ENCODE measurements around the gene MRPL22. TPM values are rescaled to one million over a fixed set of nuclear protein-coding genes. Genes with fewer than 3 reads are reported as not detected.
"Not testable (repeated sequence)": the region's sequence is repeated elsewhere in the genome, so short reads cannot be mapped to it uniquely, and the experiment has no call there.

MRPL22 gene
- polyA plus RNA-seq, 1 donor, result 32.3 TPM

DNA sequence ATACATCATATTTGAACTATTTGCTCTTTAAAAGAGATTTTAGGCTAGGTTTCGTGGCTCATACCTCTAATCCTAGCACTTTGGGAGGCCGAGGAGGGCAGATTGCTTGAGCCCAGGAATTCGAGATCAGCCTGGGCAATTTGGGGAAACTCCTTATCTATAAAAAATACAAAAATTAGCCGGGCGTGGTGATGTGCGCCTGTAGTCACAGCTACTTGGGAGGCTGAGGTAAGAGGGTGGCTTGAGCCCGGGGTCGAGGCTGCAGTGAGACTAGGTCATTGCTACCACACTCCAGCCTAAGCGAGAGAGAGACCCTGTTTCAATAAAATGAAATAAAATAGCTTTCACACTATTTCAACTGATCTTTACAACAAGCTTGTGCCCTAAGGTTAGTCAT lies 500 bp upstream of the MRPL22 start:
- no peak for DNase-seq (ENCODE audit: low read depth)

- no peak for DNase-seq (ENCODE audit: low read depth)
These were observed 2.7 kb downstream of the MRPL22 start for GRCh38 chr5:154943527-154943926.

- DNase-seq (ENCODE audit: low read depth), result no peak
These were observed 3.8 kb downstream of the MRPL22 start for GRCh38 chr5:154944716-154945115.

DNA sequence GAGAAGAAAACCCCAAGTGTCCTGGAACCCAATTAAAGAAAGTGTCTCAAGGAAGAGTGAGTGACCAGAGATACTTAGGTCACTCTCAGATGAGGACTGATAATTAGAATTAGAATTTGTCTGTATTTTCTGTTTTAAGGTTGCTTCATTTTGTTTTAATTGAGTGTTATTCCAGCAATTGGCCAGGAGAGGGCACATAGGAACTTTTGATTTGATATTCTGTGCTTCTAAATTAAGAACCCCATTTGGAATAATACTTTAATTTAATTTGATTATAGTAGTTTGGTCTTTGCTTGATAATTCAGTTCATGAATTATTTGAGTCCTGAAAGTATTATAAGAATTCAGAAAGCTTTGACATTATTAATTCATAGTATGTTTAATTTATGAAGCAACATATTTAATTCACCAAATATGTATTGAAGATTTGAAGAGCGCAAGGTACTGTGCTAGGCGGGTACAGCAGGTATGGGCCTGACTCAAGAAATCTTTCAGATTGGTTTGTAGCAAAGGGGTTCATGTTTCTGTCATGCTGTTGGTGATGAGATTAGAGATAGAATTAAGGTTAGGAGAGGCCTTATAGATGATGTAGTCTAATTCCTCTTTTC lies 4.9 kb downstream of the MRPL22 start:
- no peak for DNase-seq (ENCODE audit: low read depth)

DNA sequence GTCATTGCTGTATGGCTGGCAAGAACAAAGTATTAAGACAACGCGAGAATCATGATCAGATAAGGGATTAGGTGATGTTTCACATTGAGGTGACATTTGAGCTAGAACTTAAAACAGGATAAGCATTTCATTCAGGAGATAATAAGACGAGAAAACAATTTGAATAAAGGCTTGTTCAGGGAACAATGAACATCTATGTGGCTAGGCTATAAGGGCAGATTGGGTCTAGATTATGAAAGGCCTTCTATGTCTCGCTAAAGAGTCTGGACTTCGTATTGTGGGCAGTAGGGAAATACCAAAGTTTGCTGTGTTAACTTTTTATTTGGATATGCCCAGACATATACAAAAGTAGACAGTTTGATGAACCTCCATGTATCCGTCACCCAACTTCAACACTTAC lies 6.9 kb downstream of the MRPL22 start:
- no peak for DNase-seq (ENCODE audit: low read depth)

GRCh38 chr5:154948313-154948712 lies 7.4 kb downstream of the MRPL22 start:
- DNase-seq (ENCODE audit: low read depth), result no peak

- no peak for DNase-seq (ENCODE audit: low read depth)
These were observed 8.9 kb downstream of the MRPL22 start for GRCh38 chr5:154949781-154950180.

- no peak for DNase-seq (ENCODE audit: low read depth)
These were observed 15.8 kb downstream of the MRPL22 start for GRCh38 chr5:154956712-154957111.

- DNase-seq (ENCODE audit: low read depth), result no peak
These were observed 21.6 kb downstream of the MRPL22 start for GRCh38 chr5:154962494-154962893.

DNA sequence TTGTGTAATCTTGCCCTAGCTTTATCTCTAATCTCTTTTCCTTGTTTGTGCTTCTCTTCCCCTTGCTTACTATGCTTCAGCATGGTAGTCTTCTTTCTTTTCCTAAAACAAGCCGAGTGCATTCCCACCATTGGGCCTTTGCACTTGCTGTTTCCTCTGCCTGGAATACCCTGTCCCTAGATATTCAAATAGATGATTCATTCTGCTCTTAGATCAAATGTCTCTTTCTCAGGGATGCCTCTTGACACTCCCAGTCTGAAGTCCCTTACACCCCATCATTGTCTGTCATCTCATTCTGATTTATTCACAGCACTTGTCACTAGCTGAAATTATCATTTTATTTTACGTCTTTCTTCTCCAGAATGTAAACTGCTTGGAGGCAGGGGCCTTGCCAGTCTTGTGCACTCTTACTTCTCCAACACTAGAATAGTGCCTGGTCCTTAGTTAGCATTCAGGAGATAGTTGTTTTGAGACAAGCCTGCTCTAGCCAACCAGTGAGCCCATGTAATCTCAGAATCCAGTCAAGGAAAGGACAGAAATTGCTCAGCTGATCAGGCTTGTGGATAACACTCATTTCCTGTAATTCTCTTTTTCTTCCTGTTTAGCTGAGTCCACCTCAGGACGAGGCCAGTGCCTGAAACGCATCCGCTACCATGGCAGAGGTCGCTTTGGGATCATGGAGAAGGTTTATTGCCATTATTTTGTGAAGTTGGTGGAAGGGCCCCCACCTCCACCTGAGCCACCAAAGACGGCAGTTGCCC lies 25.4 kb downstream of the MRPL22 start:
- no peak for DNase-seq (ENCODE audit: low read depth)

DNA sequence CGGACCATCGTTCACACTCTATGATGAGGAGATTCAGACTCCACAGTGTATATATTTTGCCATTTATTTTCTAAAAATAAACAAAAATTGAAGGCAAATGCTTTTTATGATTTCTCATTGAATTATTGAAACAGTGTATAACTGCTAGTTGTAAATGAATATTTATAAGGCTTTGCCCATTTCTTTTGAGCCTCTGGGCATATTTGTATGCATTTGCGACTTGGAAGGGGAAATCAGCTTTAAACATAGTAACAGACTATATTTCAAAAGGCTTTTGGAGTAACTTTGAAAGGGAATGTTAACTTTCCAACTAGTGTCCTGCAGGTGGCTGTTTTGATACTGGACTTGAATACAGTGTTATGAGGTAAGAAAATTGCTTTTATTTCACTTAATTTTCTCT lies 26.0 kb downstream of the MRPL22 start:
- DNase-seq (ENCODE audit: low read depth), result no peak

- DNase-seq (ENCODE audit: low read depth), result no peak
These were observed 26.6 kb downstream of the MRPL22 start for GRCh38 chr5:154967421-154968024.

DNA sequence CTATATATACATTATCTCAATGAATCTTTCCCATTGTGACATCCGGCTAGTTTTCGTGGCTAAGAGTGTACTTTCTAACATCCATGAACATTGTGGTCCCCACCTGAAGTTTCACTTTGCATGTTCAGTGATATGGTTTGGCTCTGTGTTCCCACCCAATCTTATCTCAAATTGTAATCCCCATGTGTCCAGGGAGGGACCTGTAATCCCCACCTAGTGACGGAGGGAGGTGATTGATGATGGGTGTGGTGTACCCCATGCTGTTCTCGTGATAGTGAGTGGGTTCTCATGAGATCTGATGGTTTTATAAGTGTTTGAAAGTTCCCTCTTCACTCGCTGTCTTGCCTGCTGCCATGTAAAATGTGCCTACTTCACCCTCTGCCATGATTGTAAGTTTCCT lies 28.1 kb downstream of the MRPL22 start:
- no peak for DNase-seq (ENCODE audit: low read depth)

- no peak for DNase-seq (ENCODE audit: low read depth)
These were observed 29.9 kb downstream of the MRPL22 start for GRCh38 chr5:154970759-154971158.

- no peak for DNase-seq (ENCODE audit: low read depth)
These were observed 30.6 kb downstream of the MRPL22 start for GRCh38 chr5:154971501-154971900.

DNA sequence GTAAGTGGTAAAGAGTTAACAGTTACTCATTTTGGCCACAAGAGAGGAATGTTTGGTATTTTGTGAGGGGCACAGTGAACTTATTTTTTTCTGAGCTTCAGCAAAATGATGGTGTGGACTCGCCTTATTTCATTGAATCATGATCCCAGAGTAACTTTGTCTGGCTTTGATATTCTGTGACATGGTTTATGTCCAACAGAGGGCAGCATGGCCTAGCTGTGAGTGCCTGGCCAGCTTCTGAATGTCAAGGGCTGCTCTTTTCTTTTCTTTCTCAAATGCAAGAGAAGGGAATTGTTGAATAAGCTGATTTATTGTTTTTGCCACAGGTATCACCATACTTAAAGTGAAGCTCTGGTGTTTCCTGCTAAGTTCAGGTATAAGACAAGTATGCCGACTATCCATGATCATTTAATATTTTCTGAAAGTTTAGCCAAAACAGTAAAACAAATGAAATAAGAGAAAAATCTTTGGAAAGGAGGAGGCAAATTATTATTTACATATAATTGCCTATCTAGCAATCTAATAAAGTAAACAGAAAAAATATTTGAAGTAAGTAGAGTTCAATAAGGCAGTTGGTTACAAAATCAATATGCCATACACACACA lies 31.7 kb downstream of the MRPL22 start:
- peak; percentile 5 for DNase-seq (ENCODE audit: low read depth)

- DNase-seq (ENCODE audit: low read depth), result not testable (repeated sequence)
These were observed 35.2 kb downstream of the MRPL22 start for GRCh38 chr5:154976082-154976481.

DNA sequence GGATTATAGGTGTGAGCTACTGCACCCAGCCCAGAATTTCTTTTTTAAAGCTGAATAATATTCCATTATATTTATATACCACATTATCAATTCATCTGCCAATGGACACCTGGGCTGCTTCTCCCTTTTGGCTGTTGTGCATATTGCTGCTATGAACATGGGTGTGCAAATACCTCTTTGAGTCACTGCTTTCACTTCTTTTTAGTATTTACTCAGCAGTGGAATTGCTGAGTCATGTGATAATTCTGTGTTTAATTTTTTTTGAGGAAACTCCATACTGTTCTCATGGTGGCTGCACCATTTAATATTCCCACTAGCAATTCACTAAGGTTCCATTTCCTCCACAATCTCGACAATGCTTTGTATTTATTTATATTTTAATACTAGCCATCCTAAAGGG lies 36.5 kb downstream of the MRPL22 start:
- DNase-seq (ENCODE audit: low read depth), result no peak

GRCh38 chr5:154978294-154978693 lies 37.4 kb downstream of the MRPL22 start:
- DNase-seq (ENCODE audit: low read depth), result not testable (repeated sequence)

GRCh38 chr5:154984946-154985516 lies 44.2 kb downstream of the MRPL22 start:
- no peak for DNase-seq (ENCODE audit: low read depth)

DNA sequence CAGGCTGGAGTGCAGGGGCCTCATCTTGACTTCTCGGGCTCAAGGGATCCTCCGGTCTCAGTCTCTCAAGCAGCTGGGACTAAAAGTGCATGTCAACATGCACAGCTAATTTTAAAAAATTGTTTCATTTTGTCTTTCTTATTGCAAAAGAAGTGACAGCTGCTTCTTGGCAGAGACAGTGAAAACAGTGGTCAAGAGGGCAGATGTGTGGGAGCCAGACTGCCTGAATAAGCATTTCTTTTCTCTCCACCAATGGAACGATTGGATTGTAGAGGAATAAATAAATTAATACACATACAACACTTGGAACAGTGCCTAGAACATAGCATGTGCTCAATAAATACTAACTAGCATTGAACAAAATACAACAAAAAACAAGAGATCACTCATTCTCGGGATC lies 45.3 kb downstream of the MRPL22 start:
- no peak for DNase-seq (ENCODE audit: low read depth)

DNA sequence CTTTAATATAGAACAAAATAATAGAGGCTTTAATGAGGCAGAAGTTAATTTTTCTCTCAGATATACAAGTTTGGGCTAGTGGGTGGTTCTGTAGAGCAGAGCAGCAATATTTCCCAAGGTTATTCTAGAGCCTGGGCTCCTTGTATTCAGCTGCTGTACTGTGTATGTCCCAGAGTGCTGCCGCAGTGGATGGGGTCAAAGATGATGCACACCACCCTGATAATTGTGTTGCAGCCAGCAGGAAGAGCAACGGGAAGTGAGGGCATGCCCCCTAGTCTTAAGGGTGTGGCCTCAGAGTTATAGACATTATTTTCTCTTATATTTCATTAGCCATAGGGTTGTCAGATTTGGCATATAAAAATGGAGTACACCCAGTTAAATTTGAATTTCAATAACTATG lies 48.8 kb downstream of the MRPL22 start:
- DNase-seq (ENCODE audit: low read depth), result no peak

All from forelimb muscle (tissue), 1 donor.